HCT116 (cell line): ENCODE data around the gene SERHL2. TPM values are rescaled to one million over a fixed set of nuclear protein-coding genes. Genes with fewer than 3 reads are reported as not detected.
A peak's percentile ranks its signal among the peaks of the same experiment; 100 is the strongest.

Experiments
- ATAC-seq: fragments of 200-7000 bp; cut with Tn5 transposase; 2 replicates; pipeline ENCODE4 v1.9.1; 2020; ENCODE audit warnings: mild to moderate bottlenecking, moderate library complexity
- BruUV-seq: library from RNA; stranded (reverse); fragments of 400-500 nt; replicated peaks from 2 replicates; lab custom pipeline; 2021; lab: Mats Ljungman, UMichigan
- CTCF ChIA-PET: fragments of 300-600 bp; sonication (Branson Sonifier 250); formaldehyde crosslinking; loops from one replicate; lab custom pipeline; 2021; ENCODE audit warnings: antibody characterized with exemption; lab: Charles Lee
- POLR2A ChIA-PET: fragments of 300-600, 350-600 bp; sonication (Branson Sonifier 250); formaldehyde crosslinking; loops from one replicate; lab custom pipeline; 2021; ENCODE audit warnings: antibody characterized with exemption; lab: Charles Lee
- RAD21 ChIA-PET, 2 experiments: fragments of 300-600 bp; sonication (Branson Sonifier 250); formaldehyde crosslinking; loops; one replicate each; lab custom pipeline; 2023; ENCODE audit warnings: low total read pairs in 2 of 2; ENCODE audit not compliant: uncharacterized antibody in 2 of 2, unreplicated experiment in 2 of 2, low non-redundant PET in 1 of 2; lab: Charles Lee
- DNase-seq: peaks from one replicate; pipeline ENCODE4 v3.0.0-alpha.2; 2010; ENCODE audit warnings: low read depth, low spot score
- H2AFZ ChIP-seq: fragments of 200-600 bp; shearing (Covaris generic), sonication (generic); 2 replicates; pipeline ENCODE4 v1.6.1; 2017; ENCODE audit warnings: low read depth, mixed run types, mixed read lengths, antibody characterized with exemption, low read length; ENCODE audit not compliant: poor library complexity, severe bottlenecking
- H3K27ac ChIP-seq: 2 replicates; pipeline ENCODE4 v1.5.1; 2012; ENCODE audit warnings: low read depth, low read length
- H3K27me3 ChIP-seq: fragments of 200-600 bp; sonication (generic); 2 replicates; pipeline ENCODE4 v1.6.1; 2016; ENCODE audit warnings: mixed run types, low read length, mixed read lengths; ENCODE audit not compliant: insufficient read depth
- H3K36me3 ChIP-seq, 2 experiments: fragments of 200-500 bp in 1 of 2; fragments of 200-600 bp in 1 of 2; sonication (Bioruptor generic) in 1 of 2; sonication (generic) in 1 of 2; 2 replicates each; pipeline versions ENCODE4 v1.5.1 to v1.6.1; 2014 to 2016; ENCODE audit warnings: low read length in 2 of 2, inconsistent platforms in 1 of 2, mixed read lengths in 1 of 2, mixed run types in 1 of 2; ENCODE audit not compliant: insufficient read depth in 2 of 2, control insufficient read depth in 1 of 2
- H3K4me1 ChIP-seq, 2 experiments: fragments of 200-600 bp in 1 of 2; sonication (generic) in 1 of 2; 2 replicates each; pipeline versions ENCODE4 v1.5.1 to v1.6.1; 2012 to 2017; ENCODE audit warnings: low read length in 2 of 2, inconsistent platforms in 1 of 2, mild to moderate bottlenecking in 1 of 2, mixed read lengths in 1 of 2, mixed run types in 1 of 2, moderate library complexity in 1 of 2; ENCODE audit not compliant: insufficient read depth in 2 of 2, control insufficient read depth in 1 of 2
- H3K4me2 ChIP-seq: fragments of 200-600 bp; sonication (generic); 2 replicates; pipeline ENCODE4 v1.6.1; 2017; ENCODE audit warnings: mixed run types, low read length, mixed read lengths
- H3K4me3 ChIP-seq, 2 experiments: fragments of 200-600 bp in 1 of 2; sonication (generic) in 1 of 2; replicated peaks in 1 of 2; 2 replicates each; pipeline ENCODE4 v1.5.1; 2011 to 2016; ENCODE audit warnings: low read length in 2 of 2, control low read depth in 1 of 2, low read depth in 1 of 2, mild to moderate bottlenecking in 1 of 2, mixed read lengths in 1 of 2, mixed run types in 1 of 2
- H3K79me2 ChIP-seq: fragments of 200-600 bp; sonication (generic); 2 replicates; pipeline ENCODE4 v1.6.1; 2017; ENCODE audit warnings: mild to moderate bottlenecking, mixed run types, low read length, moderate library complexity, mixed read lengths; ENCODE audit not compliant: insufficient read depth
- H3K9ac ChIP-seq: fragments of 200-600 bp; sonication (generic); 2 replicates; pipeline ENCODE4 v1.6.1; 2016; ENCODE audit warnings: low read length, mixed read lengths
- H3K9me2 ChIP-seq: fragments of 200-600 bp; sonication (generic), shearing (Covaris generic); 2 replicates; pipeline ENCODE4 v1.6.1; 2017; ENCODE audit warnings: mixed run types, mild to moderate bottlenecking, moderate library complexity; ENCODE audit not compliant: insufficient read depth
- H3K9me3 ChIP-seq, 2 experiments: fragments of 200-500 bp in 1 of 2; fragments of 200-600 bp in 1 of 2; sonication (Bioruptor generic) in 1 of 2; sonication (generic) in 1 of 2; 2 replicates each; pipeline ENCODE4 v1.6.1; 2014 to 2017; ENCODE audit warnings: low read length in 2 of 2, mixed read lengths in 2 of 2, inconsistent platforms in 1 of 2, low read depth in 1 of 2, mild to moderate bottlenecking in 1 of 2, mixed run types in 1 of 2, moderate library complexity in 1 of 2; ENCODE audit not compliant: control insufficient read depth in 1 of 2, insufficient read depth in 1 of 2
- H4K20me1 ChIP-seq: fragments of 200-600 bp; sonication (generic), shearing (Covaris generic); 2 replicates; pipeline ENCODE4 v1.6.1; 2017; ENCODE audit warnings: mixed run types, mild to moderate bottlenecking, moderate library complexity; ENCODE audit not compliant: insufficient read depth
- CTCF ChIP-seq, 3 experiments: fragments of 200-600 bp in 1 of 3; sonication (generic) in 1 of 3; IDR thresholded peaks in 2 of 3; conservative IDR thresholded peaks in 1 of 3; 2 replicates each; pipeline ENCODE4 v1.5.1; 2012 to 2017; ENCODE audit warnings: low read depth in 2 of 3, low read length in 2 of 3, antibody characterized with exemption in 1 of 3, borderline replicate concordance in 1 of 3, control low read depth in 1 of 3, mild to moderate bottlenecking in 1 of 3, mixed read lengths in 1 of 3, mixed run types in 1 of 3, moderate library complexity in 1 of 3; ENCODE audit not compliant: insufficient read depth in 1 of 3
- RAD21 ChIP-seq: IDR thresholded peaks from 2 replicates; pipeline ENCODE4 v1.6.1; 2012; ENCODE audit warnings: low read depth, mild to moderate bottlenecking
- SIN3A ChIP-seq: IDR thresholded peaks from 2 replicates; pipeline ENCODE4 v1.6.1; 2012; ENCODE audit warnings: low read depth
- intact Hi-C: fragments of 100-400 bp; cut with micrococcal nuclease; formaldehyde crosslinking; loops from 2 replicates; pipeline ENCODE4 v1.10.0; 2022
- total RNA-seq: library from RNA; stranded (reverse); gene quantifications from one replicate; pipeline ENCODE4 v1.2.1, GENCODE V29; 2021; ENCODE audit not compliant: unreplicated experiment
- TF ChIP-seq, protein P1 (sequence below): IDR thresholded peaks from 2 replicates; pipeline ENCODE4 v1.6.1; 2012; ENCODE audit warnings: low read depth

Gene SERHL2
- total RNA-seq, 1 experiment from 2014 or later: not detected

GRCh38 chr22:42560781-42561180 is 7.0 kb downstream of the SERHL2 start:
- H3K9ac ChIP-seq: no peak overlapping the region
- H3K36me3 ChIP-seq: no peaks in the 10 kb centered on the region
- H3K9me2 ChIP-seq: no peaks in the 10 kb centered on the region
- no peaks in the 10 kb centered on the region for H3K9me3 ChIP-seq
- H3K27ac ChIP-seq: no peak overlapping the region
- H3K4me1 ChIP-seq: no peaks in the 10 kb centered on the region
- H3K4me2 ChIP-seq: no peak overlapping the region
- CTCF ChIA-PET: interaction anchor here (1.2 kb wide), 2 partner anchors 8 to 24 kb away, joined by 3 to 5 read pairs; no protein-coding TSS in a partner anchor
- no peak overlapping the region for H2AFZ ChIP-seq
- no TSS peak for BruUV-seq
- peak; percentile 82 for ATAC-seq
- RAD21 ChIA-PET: no interaction called here
- POLR2A ChIA-PET: no interaction called here
- no peaks in the 10 kb centered on the region for H3K27me3 ChIP-seq
- intact Hi-C loops: no loop called here
- DNase-seq: no peak
- no peaks in the 10 kb centered on the region for H4K20me1 ChIP-seq
- H3K79me2 ChIP-seq: no peaks in the 10 kb centered on the region
- TF ChIP-seq RAD21 (peak; percentile 45), CTCF (IDR thresholded peaks at IDR 0.05 in 2 of 3, conservative IDR thresholded peaks at IDR 0.05 in 1 of 3; ENCODE audit: borderline replicate concordance in 1 of 3, insufficient read depth in 1 of 3, low read depth in 2 of 3, low read length in 2 of 3) (peak; percentile 34 to 74 (median 66); a peak in 5 of 6 replicates), SIN3A (no peak)
- TF ChIP-seq, protein P1, sequence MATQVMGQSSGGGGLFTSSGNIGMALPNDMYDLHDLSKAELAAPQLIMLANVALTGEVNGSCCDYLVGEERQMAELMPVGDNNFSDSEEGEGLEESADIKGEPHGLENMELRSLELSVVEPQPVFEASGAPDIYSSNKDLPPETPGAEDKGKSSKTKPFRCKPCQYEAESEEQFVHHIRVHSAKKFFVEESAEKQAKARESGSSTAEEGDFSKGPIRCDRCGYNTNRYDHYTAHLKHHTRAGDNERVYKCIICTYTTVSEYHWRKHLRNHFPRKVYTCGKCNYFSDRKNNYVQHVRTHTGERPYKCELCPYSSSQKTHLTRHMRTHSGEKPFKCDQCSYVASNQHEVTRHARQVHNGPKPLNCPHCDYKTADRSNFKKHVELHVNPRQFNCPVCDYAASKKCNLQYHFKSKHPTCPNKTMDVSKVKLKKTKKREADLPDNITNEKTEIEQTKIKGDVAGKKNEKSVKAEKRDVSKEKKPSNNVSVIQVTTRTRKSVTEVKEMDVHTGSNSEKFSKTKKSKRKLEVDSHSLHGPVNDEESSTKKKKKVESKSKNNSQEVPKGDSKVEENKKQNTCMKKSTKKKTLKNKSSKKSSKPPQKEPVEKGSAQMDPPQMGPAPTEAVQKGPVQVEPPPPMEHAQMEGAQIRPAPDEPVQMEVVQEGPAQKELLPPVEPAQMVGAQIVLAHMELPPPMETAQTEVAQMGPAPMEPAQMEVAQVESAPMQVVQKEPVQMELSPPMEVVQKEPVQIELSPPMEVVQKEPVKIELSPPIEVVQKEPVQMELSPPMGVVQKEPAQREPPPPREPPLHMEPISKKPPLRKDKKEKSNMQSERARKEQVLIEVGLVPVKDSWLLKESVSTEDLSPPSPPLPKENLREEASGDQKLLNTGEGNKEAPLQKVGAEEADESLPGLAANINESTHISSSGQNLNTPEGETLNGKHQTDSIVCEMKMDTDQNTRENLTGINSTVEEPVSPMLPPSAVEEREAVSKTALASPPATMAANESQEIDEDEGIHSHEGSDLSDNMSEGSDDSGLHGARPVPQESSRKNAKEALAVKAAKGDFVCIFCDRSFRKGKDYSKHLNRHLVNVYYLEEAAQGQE: no peak
- TF ChIP-seq, all 23 proteins: peak for 2
- H3K4me3 ChIP-seq: no peak overlapping the region
